ENCODE data around the gene ZNF394.

ZNF394 gene

DNA sequence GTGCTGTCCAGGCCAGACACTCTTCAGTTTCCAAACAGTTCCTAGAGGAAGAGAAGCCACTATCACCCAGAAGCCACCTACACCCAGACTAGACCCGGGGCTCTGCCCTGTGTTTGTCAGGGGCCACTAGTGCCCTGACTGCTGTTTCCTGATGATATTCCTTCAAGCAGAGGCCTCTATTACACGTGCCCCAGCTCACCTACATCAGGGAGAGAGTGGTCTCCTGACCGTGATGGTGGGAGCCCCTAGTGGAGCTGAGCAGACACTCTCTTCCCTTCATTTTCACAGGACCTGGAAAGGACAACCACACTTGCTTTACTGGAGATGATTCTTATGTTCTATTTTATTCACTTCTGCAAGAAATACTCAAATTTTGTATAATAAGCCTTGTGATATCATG is 9.2 kb downstream of the ZNF394 start:
- no peak for DNase-seq

DNA sequence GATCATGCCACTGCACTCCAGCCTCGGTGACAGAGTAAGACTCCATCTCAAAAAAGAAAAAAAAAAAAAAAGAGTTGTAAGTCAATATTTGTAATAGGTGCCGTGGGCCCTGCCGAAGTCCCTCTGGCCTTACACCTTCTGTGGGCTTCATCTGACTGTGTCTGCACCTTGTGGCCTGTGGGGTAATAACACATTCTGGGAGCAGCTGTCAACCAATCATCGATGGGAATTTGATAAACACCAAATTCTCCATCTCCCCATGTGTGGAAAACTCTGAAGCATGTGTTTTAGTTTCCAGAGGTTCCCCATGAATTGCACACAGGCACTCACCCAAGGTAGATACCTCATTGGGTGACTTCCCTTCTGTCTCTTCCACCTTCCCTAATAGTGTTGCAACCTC is 10.8 kb downstream of the ZNF394 start:
- DNase-seq: no peak

DNA sequence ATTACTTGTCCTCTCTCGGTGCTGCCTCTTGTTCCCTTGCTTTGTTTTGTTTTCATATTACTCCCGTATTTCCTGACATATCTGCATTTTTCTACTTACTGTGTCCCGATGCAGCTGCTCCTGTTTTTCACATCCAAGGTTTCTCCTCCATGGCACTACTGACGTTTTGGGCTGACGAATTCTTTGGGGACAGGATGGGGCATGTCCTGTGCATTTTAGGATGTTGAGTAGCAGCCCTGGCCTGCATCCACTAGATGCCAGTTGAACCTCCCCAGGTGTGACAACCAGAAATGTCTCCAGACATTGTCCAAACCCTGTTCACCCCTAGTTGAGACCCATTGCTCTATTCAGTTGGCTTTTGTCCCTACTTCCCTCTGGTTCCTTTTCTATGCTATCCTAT is 15.0 kb downstream of the ZNF394 start:
- DNase-seq: no peak

DNA sequence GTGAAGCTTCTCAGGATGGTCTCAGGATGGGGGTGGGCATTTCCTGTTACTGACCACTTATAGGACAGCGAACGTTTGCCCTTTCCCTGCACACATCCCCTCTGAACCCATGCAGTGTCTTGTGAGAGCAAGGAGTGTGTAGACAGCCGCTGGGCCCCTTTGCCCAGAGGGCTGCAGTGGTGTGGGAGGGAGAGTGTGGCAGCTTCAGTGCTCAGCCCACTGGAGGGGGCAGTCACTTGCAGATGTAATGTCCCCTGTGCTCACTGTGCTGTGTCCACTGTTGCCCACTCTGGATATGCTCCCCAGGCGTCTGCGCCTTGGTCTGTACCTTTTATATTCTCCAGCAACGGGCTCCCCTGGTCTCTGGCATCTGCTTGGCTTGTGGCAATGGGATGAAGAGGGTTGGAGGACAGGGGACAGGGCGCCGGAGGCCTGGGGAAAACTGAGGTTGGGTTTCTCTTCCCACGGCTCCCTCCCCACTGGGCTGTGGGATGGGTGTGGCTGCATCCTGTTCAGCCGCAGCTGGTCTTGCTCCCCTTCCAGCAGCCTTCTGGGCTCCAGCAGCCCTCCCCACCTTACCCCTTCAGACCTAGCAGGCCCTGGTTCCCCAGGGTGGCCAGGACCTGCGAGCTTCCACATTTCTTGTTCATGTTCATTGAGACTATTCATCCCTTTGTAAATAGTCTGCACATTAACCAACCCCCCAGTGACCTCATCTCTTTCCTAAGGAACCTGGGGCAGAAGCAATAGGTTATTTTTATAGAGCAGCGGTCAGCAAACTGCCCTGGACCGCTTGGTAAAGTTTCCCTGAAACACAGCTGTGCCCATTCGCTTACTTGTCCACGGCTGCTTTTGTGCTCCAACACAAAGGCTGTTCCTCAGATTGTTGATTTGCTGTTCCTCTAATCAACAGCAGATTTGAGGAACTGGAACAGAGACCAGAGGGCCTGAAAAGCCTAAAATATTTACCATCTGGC is 21.3 kb downstream of the ZNF394 start:
- no peak for DNase-seq

DNA sequence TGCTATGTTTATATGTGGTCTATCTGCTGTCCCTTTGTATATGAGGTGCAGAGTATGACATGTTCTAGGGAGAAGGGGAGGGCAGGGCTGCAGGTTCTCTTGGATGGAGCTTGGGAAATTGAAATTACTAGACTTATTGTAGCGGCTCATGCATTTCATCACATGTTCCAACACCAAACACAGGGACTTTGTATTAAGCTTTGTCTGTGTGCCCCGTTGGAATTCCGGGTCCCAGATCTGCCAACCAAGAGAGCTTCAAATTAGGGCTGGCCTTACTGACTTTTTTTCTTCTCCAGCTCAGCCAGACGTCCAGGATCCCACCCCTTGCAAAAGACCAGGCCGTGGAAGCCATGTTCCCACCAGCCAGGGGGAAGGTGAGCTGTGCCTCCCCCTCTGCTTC is 24.0 kb downstream of the ZNF394 start:
- DNase-seq: no peak

DNA sequence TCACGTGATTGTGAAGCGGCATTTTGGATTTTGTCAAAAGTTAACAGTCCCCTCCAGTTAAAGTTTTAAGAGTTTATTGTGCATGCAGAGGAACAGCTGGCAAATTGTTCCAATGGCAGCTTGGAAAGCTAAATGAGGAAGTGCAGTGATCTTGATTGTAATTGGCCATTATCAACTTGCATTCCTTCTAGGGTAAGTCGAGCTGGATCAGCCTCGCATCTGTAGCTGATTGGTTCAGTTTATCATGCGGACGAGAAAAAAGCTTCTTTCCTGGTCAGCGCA is 26.8 kb downstream of the ZNF394 start:
- DNase-seq: peak in 1 of 2 donors; percentile 42

DNA sequence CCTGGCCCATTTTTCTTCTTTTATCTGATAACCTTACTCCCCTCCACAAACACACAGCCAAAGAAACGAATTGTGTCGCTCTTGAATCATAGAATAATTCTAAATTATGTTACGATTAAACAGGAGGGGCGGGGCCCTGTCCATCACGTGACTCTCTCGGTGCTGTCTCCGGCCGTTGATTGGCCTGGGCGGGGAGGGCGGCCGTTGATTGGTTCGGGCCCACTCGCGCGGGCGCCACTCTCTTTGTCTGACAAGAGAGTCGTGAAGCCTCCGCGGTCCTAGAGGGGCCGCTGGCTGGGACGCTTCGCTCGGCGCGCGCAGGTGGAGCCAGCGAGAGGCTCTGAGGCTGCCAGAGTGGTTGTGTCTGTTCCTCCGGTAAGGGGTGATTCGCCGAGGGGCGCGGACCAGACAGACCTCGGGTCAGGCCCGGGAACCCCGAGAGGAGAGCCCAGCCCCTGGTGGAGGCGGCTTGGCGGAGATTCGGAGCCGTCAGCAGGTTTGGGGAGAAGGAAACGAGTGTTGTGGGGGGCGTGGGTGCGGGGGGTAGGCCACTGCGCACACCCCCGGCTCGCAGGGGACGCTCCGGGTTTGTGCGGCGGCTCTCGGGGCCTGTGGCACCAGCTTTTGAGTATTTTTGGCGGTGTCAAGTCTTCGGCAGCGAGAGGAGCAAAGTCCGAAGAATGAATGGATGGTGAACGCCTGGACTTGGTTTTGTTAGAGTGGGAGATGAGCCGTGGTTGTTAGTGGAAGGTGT is 27.3 kb downstream of the ZNF394 start, which contains the start of gene ZNF789:
TSS of gene ZNF789 (plus strand) at position 330 of the 754 bp plus-strand sequence. CDS start 3,567 bp downstream, outside the sequence.
- peak; percentile 97 to 98 for DNase-seq

DNA sequence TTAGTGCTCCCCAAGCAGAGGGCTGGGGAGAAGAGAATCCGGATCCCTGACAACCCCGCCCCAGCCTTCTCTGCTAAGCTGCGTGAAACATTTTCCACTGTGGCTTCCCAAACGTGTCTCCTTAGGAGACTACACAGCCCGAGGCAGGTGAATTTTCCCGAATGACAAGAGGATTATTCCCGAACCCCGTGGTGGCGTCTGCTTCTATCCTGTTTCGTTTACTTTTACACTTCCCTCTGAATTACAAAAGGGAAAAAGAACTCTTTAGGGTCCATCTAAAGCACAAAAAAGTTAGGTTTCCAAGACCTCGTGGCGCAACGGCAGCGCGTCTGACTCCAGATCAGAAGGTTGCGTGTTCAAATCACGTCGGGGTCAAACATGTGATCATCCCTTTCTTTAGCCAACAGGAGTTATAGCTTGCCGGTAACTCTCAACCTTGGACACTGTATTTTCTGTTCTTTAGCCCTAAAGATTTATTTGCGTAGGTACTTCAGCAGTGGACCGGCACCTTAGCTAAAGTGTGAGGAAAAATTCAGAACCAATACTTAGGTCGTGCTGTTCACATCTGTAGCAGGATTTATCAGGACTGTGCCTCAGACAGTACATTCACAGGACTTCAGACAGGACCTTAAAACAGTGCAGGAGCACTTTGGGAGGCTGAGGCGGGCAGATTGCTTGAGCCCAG is 30.6 kb downstream of the ZNF394 start:
- no peak for DNase-seq

DNA sequence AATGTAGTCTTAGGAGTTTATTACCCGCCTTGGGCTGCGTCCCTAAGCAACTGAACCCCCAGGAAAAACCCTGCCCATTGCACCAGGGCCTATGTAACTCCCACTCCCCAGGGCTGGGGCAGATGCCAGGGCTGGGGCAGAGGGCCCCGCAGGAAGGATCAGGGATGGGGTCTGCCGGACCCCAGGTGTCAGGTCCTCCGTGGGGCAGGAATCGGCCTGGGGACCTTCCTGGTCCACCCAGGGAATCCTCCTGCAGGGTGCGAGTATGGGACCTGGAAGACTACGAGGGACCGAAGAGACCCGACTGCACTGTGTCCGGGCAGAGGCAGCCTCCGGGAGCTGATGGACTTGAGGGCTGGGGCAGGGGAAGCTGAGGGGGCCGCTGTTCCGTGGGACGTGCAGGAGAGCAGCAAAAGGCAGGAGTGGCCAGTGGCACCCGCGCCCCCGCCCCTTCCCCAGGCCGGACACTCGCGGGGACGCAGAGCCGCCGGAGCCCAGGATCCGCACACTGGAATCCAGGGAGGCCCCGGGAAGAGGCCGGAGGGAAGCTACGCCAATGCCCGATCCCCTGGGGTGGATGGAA is 31.7 kb downstream of the ZNF394 start:
- no peak for DNase-seq

DNA sequence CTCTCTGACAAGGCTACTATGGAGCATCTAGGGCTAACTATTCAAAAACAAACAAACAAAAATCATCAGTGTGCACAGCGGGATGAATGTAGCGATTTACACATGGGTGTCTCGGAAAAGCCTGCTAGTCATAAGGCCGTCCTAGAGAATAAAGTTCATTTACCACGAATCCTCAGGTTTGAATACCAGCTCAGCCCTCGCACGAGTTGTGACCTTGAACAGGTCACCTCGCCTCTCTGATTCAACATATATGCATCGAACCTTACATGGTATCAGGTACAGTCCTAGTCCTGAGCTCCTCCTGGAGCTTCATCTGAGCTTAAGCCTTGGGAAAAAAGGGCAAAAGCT is 34.7 kb downstream of the ZNF394 start:
- no peak for DNase-seq

DNA sequence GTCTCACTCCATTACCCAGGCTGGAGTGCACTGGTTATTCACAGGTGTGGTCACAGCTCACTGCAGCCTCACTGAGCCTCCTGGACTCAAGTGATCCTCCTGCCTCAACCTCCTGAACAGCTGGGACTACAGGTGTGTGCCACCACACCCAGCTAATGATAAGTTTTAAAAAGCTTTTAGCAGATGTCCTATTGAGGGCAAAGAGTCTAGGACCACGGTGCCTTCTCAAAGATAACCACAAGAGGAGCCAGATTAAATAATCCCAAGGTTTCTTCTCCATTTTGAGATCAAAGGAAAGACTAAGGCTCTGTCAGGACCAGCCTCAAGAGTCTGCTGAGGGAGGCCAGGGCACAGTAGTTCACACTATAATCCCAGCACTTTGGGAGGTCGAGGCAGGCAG is 38.9 kb downstream of the ZNF394 start:
- no peak for DNase-seq

DNA sequence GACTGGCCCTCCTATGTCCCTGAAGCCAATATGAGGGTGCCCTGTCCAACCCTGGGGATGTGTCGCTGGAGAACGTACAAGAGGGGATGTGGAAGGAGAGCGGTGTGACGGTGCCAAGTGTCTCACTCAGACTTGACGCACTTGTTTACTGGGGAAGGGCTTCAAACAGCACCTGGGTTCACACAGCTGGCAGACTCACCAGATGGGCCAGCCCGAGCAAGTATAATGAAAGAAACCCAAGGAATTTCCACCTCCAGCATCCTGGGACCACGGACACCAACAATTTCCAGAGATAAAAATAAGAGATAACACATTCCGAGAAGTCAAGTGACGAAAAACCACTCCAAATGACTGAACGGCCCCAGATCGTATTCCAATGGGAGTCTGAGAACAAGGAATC is 39.4 kb downstream of the ZNF394 start:
- no peak for DNase-seq

DNA sequence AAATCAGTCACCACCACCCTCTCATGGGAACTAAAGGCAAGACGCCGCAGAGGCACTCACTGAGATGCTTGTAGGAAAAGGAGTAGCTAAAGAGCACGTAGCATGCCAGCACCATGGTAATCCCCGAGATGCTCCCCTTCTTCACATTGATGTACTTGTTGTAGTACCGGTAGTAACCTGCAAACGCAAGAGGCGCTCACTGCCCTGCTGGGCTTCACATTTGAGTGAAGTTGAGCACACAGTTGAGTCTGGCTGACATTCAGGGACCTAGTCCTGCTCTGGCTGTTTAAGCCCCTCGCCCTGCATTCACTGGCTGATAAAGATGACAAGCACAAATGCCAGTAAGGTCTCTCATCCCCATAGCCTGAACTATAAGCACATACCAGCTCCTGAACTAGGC is 41.0 kb downstream of the ZNF394 start:
- peak in 1 of 2 donors; percentile 30 for DNase-seq

DNA sequence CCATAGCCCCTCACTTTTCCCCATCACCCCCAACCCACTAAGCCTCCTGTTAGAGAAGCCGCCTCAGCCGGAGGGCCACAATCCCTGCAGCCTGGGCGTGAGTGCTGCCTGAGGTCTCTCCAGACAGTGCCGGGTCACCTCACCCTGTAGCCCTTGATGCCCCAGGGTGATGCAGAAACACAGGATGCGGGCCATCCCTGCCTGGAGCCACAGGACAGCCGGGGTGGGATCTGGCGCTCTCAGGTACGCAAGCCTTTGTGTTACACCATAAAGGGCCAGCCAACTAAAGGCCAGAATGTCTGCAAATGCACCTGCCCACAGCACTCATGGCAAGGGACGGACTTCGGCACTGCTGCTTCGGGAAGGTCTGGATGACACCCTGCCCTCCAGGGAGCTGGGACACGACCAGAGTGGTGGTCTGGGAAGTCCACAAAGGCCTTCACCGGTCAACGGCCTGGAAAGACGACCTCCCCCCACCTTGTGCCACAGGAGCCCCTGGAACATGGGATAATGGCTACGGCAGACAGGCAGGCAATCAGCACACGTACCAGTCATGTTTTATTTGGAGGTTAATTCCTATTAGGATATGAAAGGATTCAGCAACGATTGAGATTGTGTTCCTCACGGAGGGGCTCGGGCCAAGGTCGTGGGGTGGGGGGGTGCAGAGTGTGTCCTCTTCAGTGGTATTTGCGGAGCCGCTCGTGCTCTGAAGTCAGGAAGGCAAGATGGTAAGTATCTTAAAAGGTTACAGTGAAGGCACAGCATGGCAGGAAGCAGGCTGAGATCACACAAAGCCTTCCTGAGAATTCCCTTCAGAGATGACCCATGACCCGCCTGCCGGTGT is 42.2 kb downstream of the ZNF394 start:
- no peak for DNase-seq

DNA sequence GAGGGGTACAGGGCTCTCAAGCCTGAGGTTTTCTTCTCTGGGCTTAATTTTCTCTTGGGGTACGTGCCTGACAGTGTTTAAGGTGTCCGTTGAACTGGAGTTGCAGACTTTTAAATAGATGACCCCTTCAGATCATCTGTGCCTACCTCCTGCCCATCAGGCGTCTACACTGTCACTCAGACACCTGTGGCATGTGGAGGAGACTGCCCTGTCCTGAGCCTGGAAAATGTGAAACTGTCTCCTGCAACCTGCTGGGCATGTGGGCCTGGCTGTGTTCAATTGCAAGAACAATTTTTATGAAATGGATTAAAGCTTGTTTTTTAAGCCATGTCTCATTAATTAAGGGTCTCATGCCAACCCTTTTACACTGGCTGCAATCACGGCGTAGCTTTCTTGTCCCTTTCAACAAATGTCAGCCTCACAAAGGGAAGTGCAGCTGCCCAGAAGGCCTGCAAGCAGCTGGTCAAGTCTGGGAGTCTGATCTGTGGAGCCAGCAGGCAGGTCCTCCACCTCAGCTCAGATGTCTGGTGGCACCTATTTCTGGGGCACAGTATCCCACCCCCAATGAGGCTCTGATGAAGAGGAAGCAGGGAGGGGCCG is 42.9 kb downstream of the ZNF394 start:
- DNase-seq: no peak

DNA sequence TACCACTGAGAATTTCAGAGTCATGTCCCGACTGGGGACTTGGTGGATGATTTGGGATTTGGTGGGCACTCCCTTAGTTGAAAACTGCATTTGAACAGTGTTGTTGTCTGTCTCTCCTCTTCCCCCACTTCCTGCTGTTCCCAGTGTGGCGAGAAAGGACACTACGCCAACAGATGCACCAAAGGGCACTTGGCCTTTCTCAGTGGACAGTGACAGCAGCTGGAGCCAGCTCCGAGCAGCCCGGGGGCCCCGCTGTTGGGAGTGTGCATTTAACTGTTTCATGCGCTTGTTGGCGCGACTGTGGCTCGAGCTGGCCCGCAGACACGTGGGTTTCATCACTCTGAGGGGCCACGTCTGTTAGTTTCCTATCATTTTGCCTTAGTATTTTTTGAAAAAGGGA is 43.8 kb downstream of the ZNF394 start:
- DNase-seq: no peak

DNA sequence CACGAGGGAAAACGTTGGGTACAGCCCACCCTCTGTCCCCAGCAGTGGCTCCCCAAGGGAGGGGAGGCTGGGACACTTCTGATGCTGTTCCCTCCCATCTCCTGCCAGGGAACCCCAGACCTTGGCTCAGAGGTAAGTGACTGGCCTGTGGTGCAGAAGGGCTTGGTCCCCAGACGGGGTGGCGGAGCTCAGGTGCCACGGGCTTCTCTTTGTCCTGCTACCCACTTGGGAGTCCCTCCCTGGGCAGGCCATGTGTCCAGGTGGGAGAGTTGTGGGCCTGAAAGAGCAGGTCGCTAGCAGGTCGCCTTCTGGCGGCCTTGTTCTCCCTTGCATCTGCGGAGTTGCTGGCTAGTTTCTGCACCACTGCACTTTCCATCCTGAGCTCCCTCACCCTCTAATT is 44.2 kb downstream of the ZNF394 start:
- DNase-seq: no peak

DNA sequence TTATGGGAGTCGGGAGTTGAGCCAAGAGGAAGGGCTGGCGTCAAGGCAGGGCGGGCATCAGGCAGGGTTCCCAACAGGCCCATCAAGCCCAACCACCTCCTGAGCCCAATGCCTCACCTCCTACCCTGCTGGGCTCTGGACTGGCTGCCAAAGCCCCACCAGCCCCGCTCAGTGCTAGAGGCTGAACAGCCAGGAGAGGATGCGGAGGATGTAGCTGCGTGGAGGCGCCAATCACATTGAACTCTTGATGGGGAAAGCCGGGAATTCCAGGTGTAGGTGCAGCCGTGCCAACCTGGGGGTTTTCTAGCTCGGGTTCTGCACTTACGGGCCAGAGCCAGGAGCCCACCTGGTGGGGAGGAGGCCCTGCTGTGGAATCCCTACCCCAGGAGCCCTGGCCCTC is 47.0 kb downstream of the ZNF394 start:
- no peak for DNase-seq

DNA sequence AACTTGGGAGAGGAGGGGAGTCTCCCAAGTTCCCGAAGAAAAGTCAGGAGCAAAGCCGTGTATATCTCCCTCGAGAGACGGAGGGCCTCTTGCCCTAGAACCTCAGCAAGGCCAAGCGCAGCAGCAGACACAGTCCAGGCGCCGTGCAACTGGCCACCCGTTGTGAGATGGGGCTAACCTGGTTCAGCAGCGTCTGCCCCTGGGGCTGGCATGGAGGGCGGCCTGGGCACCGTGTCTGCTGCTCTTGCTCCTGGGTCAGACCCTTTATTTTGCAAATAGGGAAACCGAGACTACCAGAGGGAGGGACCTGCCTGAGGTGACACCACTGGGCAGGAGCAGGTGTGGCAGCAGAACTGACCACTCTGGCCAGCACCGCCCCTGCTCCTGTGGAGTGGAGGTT is 47.5 kb downstream of the ZNF394 start:
- no peak for DNase-seq

DNA sequence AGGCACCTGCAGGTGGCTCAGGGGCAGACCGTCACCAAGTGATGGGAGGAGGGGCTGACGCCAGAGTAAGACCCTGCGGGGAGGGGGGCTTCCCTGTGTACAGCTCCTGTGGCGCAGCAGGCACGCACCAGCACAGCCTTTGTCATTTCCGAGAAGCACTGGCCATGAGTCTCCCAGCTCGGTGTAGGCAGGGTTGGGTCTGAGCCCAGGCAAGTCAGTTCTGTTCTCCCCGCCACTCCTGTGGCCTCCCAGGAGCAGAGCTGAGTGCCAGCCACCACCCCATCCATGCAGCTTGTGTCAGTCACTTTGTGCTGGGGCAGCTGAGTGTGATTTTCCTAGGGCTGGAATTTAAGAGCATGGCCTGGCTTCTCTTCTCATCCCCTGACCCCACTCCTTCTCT is 48.1 kb downstream of the ZNF394 start:
- DNase-seq: no peak

DNA sequence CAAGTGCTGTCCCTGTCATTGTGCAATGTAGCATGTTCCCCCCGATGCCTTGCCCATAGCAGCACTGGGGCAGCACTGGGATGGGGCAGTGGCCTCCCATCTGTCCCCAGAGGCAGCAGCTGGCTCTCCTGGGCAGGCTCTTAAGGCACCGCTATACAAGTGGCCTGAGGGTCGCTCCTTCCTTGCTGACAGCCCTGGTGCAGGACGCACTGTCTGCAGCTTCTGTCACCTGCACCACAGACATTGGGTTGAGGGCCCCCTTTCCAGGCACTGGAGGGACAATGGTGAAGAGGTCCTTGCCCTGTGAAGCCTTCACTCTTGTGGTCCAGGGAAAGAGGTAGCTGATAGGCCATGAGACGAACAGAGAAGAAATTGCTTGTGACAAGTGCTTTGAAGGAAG is 50.8 kb downstream of the ZNF394 start:
- no peak for DNase-seq

DNA sequence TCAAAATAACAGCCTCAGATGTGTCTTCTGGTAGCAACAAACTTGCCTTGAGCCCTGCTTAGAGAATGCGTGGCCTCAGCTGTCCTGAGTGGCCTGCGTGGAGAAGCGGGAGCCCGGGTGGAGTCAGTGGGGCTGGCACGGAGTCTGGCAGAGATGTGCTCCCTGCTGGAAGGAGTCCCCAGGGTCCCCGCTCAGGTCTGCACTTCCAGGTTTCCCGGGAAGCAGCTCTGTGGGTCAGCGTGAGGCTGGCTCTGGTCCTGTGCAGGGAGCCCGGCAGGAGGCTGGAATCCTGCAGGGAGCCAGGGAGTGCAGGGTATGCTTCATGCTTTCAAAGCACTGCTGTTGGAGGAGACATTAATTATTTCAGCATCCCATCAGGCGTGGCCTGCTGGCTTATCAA is 51.2 kb downstream of the ZNF394 start:
- no peak for DNase-seq

All from CD4-positive, alpha-beta T cell treated with Interleukin-4 for 1 hour (primary cell).